SK-MEL-5 (cell line): Measurements from ENCODE around the gene MYCBPAP. TPM values are rescaled to one million over a fixed set of nuclear protein-coding genes. Genes with fewer than 3 reads are reported as not detected.

Experiments
- DNase-seq: peaks from one replicate; pipeline ENCODE4 v3.0.0-alpha.2; 2016; ENCODE audit warnings: low read depth, low spot score
- in situ Hi-C: cut with HindIII; loops from 2 replicates; pipeline ENCODE4 v1.10.0; 2016; ENCODE audit warnings: low sequenced_read_pairs, high pct_unique_total_duplicates, low pct_unique_long_range_greater_than_20kb
- total RNA-seq: library from RNA; depleted of rRNA; stranded (reverse); fragments of >200 nt; shearing (Covaris generic); gene quantifications from 2 replicates; pipeline ENCODE4 v1.2.3, GENCODE V29; 2014

Gene MYCBPAP
- total RNA-seq, 1 experiment from 2014 or later = 1.5 TPM

DNA sequence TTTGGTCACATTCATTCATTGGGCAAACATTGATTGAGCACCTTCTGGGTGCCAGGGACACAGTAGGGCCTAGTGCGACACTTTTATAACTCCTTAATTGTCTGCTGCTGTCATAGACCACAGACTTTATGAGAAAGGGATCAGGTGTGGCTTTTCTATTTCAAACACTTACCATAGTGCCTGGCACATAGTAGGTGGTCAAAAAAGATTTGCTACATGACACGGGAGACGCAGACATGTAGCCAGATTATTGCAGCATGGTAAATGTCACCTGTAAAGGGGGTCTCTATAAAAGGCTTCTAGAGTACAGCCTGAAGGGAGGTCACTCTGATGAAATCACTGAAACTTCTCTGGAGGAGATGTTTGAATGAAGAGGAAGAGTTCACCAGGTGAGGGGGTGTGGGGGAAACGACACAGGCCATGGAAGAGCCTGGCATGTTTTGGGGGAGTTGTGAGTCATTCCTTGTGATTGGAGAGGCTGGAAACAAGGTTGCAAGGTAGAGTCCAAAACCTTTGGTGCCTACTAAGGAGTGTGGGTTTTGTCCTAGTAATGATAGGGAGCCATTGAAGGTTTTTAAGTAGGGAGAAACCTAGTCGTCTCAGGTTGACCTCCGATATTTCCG is 28.0 kb upstream of the MYCBPAP start:
- in situ Hi-C loops = no loop called here
- no peak for DNase-seq

DNA sequence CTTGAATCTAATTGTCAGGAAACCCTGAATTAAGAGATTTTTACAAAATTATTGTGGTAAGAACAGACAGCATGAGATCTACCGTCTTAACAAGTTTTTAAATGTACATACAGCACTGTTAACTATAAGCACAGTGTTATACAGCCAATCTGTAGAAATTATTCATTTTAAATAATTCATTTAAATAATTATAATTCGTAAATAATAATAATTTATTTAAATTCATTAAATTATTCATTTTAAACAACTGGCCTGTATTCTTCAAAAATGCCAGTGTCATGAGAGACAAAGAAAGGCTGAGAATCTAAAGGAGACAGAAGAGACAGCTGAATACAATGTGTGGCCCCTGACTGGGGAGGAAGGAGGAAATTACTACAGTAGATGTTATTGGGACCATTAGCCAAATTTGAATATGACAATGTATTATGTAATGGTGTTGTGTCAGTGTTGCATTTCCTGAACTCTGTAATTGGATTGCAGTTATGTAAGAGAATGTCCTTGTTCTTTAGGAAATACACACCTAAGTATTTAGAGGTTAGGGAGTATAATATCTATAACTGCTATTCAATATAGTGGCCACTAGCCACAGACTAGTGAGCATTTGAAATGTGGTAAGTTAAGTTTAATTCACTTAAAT is 27.3 kb upstream of the MYCBPAP start:
- in situ Hi-C loops = no loop called here
- DNase-seq = no peak

DNA sequence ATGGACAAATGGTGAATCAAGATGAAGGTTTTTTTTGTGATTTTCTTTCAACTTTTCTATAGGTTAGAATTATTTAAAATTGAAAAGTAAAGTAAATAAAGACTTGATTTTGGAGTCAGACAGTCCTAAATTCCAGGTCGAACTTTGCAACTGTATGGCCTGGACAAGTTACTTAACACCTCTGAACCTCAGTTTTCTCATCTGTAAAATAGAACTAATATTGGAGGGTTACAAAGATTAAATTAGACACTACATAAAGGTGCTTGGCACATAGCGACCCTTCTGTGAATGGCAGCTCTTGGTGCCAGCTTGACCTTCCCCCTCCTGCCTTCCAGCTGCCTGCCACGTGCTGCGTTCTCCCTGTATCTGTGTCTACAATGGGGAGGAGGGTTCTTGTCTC is 26.6 kb upstream of the MYCBPAP start:
- in situ Hi-C loops = no loop called here
- DNase-seq = no peak

DNA sequence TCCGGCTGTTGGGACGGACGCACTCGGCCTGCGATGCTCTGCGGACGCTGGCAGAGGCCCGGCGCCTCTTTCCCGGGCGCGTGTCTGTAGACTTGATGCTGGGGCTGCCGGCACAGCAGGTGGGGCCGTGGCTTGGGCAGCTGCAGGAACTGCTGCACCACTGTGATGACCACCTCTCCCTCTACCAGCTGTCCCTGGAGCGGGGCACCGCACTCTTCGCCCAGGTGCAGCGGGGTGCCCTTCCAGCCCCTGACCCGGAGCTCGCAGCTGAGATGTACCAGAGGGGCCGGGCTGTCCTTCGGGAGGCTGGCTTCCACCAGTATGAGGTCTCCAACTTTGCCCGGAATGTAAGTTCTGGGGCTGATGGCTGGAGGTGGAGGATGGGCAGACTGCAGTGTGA is 26.1 kb upstream of the MYCBPAP start:
- in situ Hi-C loops = no loop called here
- no peak for DNase-seq

DNA sequence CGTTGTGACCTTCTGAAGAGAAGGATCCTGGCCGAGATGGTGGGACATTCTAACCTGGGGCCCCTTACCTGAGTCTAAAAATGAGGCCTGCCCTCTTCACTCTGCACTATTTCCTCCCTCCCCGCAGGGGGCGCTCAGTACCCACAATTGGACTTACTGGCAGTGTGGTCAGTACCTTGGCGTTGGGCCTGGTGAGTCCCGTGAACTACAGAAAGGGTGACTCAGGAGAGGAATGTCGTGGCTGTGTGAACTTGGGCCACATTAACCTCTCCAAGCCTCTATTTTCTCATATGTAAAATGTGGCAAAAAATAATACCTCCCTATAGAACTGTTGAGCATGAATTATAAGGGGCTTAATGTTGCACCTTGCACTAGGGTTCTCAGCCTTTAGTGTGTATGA is 25.7 kb upstream of the MYCBPAP start:
- in situ Hi-C loops = no loop called here
- peak; percentile 96 for DNase-seq

DNA sequence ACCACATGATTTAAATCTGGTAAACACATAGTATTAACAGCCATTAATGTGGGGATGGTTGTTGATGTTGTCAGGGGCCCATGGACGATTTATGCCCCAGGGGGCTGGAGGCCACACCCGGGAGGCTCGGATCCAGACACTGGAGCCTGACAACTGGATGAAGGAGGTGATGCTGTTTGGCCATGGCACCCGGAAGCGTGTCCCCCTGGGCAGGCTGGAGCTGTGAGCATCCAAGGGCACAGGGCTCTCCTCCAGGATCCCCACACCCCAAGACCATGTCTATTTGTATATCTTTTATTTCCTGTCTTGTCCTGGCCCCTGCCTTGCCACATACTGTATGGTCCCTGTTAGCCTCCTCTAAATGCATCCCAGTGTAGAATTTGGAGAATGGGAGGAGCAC is 25.0 kb upstream of the MYCBPAP start:
- in situ Hi-C loops = no loop called here
- DNase-seq = no peak

DNA sequence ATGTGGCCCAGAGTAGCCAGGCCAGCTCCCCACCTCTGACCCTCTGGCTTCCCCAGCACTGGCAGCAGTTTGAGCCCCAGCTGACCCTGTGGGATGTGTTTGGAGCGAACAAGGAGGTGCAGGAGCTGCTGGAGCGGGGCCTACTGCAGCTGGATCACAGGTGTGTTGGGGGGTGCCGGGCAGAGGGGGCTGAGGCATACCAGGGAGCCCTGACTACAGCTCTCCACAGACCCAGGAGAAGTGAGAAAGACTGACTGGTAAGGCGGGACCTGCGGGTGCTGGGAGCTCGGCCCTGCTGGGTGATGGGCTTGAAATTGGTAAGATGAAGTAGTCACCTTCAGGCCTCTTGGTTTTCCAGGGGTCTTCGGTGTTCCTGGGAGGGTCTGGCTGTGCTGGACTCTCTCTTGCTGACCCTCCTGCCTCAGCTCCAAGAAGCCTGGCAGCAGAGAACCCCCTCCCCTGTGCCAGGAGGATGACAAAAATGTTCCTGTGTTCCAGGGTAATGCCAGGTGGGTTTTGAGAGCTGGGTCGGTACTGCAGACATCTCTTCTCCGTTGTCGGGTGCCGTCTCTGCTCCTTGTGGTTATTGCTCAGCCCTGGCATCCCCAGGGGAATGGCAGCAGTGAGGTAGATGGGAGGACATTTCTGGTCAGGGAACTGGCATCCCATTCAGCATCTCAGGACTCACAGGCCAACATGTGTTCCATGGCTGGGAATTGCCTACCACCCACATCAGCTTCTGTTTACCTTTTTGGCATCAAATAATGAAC is 23.7 kb upstream of the MYCBPAP start:
- in situ Hi-C loops = no loop called here
- no peak for DNase-seq

DNA sequence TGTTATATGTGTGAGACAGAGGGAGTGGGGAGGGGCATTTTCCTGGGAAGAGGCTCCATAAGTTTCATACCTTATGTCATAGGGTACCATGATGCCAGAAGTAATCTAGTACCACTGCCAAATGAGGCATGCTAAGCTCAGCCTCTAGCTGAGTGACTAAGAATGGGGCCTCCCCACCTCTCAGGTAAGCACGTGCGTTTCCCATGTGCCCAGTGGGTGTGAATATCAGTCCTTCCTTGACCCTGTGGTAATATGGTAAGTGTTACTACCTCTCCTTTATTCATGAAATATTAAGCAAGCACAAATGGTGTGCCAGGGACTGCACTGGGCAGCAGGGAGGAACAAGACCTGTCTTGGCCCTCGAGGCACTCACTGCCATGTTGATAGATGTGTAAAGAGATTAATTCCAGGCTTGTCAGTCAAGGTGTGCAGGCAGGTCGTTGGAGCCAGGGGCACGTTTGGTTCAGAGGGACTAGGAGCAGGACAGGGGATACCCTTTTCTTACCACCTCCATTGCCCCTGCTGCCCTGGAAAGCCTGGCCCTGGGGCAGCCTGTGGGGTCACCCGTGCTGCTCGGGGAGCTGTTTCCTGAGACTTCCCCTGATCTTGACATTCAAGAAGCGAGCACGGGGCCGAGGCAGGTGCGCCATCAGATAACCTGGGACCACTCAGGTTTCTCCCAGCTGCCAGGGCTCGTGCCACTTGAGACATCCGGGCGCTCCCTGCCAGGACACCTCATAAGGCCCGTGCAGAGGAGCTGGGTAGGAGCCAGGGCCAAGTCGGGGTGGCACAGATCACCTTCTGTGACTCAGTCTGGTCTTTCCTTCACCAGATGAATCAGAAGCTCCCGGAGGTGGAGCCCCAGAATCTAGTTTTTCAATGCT is 20.8 kb upstream of the MYCBPAP start:
- in situ Hi-C loops = no loop called here
- no peak for DNase-seq

DNA sequence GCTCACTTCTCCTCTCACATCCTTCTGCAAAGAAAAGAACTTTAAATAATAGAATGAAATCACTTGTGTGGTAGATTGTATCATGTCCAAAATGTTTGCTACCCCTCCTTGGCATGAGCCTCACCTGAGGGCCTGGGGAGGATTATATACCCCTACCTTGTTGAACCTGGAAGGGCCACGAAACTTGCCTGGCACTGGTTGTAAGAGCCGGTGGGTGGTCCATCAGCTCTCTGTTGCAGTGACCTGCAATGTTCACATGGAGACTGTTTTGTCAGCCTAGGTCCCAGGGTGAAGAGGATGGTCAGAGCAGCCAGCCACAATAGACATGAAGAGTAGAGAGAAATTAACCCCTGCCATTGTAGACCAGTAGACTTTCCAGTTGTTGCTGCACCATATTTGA is 19.4 kb upstream of the MYCBPAP start:
- DNase-seq = no peak
- in situ Hi-C loops = no loop called here

DNA sequence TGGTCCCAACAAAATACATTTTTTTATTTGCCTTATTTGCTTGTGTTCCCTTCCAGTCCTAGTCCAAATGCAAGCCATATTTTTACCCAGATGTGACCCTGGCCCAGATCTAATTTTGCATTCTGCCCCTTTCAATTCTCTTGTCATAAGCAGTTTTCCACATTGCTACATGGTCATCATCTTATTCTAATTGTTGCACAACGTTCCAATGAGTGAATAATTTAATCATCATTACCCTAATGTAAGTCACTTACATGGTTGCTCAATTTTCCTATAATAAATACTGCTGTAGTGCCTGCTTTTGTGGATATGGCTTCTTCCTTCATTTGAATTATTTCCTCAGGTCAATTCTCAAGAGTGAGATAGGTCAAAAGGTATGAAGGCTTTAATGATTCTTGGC is 16.7 kb upstream of the MYCBPAP start:
- in situ Hi-C loops = no loop called here
- no peak for DNase-seq

DNA sequence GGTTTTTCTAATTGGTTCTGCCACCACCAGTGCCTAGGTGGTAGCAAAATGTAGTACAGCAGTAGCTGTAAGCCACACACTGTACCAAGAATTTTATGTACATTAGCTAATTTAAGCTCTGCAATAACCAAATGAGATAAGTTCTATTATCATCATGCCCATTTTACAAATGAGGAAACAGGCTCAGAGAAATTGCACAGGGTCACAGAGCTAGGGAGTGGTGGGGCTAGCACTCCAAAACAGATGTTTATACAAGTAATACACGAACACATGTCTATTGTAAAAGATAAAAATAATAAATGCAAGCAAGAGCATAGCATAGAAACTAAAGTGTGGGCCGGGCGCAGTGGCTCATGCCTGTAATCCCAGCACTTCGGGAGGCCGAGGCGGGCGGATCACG is 16.0 kb upstream of the MYCBPAP start:
- in situ Hi-C loops = no loop called here
- no peak for DNase-seq

DNA sequence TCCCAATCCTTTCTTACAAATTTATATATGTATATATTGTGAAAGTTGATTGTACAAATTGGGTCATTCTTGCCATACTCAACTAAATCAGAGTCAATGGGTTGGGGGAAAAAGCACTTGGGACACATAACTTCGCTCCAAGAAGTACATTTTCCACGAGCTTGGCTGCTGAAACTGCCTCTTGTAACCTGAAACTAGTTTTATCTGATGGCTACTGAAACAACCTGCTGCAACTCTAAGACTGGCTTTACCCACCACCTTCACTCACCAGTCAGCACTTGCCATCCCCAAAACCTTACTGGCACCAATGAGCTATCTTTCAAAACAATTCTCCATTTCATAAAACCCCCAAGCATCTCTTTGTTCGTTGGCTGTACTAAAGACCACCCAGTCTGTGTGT is 14.5 kb upstream of the MYCBPAP start:
- no peak for DNase-seq
- in situ Hi-C loops = no loop called here

DNA sequence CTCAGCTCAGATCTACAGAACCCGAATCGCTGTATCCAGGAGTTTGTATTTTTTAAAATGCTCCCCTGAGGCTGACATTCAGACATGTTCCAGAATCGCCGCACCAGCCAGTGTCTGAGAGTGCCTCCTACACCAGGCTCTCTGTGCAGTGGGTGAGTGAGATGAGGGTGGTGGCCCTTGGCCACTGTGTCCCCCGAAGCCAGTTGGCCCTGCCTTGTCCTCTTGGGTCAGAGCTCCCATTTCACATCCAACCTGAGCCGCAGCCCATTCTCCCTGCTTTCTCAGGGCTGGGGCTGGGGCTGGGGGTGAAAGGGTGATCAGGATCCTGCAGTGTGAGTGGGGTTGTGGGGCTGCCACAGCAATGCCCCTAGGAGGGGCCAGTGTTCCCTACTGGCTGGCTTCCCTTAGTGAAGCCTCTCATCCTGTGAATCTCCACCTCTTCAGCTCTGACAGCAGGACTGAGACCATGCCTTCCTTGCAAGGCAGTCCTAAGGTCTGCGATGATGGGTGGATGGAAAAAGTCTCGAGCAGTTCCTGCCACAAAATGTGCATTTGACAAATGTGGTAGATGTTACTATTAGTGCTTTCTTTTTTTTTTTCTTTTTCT is 12.9 kb upstream of the MYCBPAP start:
- in situ Hi-C loops = no loop called here
- no peak for DNase-seq

DNA sequence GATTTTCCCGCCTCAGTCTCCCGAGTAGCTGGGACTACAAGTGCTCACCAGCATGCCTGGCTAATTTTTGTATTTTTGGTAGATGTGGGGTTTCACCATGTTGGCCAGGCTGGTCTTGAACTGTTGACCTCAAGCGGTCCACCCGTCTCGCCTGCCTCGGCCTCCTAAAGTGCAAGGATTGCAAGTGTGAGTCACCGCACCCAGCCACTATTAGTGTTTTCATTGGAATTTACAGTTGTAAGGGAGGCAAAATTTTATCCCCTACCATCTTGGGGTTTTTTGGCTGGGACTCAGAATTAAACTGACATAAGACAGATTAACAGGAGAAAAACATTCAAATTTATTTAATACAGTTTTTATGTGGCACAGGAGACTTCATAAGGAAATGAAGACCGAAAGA is 12.3 kb upstream of the MYCBPAP start:
- in situ Hi-C loops = no loop called here
- no peak for DNase-seq

DNA sequence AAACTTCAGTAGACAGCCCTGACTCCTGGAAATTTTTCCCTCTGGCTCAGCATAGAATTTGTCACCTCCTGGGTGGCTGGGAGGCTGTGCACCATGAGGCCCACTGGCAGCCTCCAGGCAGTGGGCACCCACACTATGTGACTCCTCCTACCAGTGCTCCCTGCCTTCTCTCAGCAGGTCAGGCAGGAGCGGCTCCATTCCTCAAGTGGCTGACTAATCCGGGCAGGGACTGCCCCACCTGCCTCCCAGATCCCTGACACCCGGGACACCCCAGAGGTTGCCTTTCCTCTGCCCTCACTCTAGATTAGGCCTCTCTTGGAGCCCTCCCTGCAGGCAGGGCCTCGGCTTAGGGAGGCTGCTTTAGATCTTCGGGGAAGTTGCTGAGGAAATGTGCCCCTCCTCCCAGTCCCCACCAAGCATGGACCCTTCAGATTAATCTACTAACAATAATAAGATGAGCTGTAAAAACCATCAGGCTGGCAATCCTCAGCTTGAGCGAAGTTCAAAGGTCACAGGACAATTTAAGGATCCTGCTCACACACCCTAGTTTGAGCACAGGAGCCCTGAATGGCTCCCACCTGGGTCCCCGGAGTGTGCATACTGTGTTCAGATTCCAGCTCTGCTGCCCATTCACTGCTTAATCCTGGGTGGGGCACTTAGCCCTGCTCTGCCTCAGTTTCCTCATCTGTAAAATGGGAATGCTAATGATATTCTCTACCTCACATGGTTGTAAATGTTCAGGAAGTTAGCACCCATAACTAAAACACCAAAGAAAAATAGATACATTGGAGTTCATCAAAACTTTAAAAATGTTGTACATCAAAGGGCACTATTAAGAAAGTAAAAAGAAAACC is 10.0 kb upstream of the MYCBPAP start:
- in situ Hi-C loops = no loop called here
- no peak for DNase-seq

DNA sequence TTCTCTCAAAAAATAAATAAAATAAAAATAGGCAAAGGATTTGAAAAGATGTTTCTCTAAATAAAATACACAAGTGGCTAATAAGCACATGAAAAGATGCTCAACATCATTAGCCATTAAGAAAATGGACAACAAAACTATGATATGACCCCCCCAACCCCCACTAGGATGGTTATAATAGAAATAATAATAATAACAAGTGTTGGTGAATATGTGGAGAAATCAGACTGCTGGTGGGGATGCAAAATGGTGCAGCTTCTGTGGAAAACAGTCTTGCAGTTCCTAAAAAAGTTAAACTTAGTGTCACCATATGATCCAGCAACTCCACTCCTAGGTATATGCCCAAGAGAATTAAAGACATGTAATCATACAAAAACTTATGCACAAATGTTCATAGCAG is 9.0 kb upstream of the MYCBPAP start:
- in situ Hi-C loops = no loop called here
- DNase-seq = no peak

DNA sequence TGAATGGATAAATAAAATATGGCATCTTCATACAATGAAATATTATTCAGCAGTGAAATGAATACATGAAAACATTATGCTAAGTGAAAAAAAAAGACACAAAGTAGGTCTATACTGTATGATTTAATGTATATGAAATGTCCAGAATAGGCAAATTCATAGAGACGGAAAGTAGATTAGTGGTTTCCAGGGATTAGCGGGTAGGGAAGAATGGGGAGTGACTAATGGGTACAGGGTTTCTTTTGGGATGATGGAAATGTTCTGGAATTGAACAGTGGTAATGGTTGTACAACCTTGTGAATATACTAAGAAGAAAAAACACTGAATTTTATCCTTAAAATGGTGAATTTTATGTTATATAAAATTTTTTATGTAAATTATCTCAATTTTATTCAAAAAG is 8.5 kb upstream of the MYCBPAP start:
- in situ Hi-C loops = no loop called here
- DNase-seq = no peak
